ENCODE data around the gene BTNL8. TPM values are rescaled to one million over a fixed set of nuclear protein-coding genes. Genes with fewer than 3 reads are reported as not detected.

The BTNL8 gene
- total RNA-seq, 1 donor from 2014 or later, result not detected

GRCh38 chr5:180909782-180910181 is 10.8 kb downstream of the BTNL8 start:
- Histone ChIP-seq H3K36me3 (no peaks in the 10 kb centered on the region), H3K4me1 (no peaks in the 10 kb centered on the region), H3K9me3 (no peaks in the 10 kb centered on the region), H3K27ac (no peak overlapping the region), H3K4me3 (no peak overlapping the region), H3K27me3 (no peaks in the 10 kb centered on the region)
- intact Hi-C loops (cut with DNase I), result no loop called here
- DNase-seq (ENCODE audit: low spot score in 2 of 2), result no peak
- no peak for TF ChIP-seq CTCF (IDR thresholded peaks at IDR 0.05)

DNA sequence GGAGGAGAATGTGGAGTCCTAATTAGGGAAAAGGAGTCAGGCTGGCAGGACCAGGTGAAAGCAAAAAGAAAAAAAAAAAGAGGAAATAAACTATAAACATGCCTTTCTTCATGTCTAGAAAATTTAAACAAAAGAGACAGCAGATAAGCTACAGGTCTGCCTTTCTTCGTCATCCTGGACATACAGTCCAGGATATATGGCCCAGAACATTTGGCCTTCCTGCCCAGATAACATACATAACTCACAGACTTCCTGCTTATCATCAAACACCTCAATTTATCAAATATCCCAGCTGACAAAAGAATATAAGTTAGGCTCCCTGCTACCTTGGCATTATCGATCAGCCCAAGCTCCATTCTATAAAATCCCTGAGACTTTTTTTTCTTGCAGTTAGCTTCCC is 11.2 kb downstream of the BTNL8 start:
- Histone ChIP-seq H3K9me3 (no peaks in the 10 kb centered on the region), H3K4me3 (no peak overlapping the region), H3K36me3 (no peaks in the 10 kb centered on the region), H3K27ac (no peak overlapping the region), H3K4me1 (no peaks in the 10 kb centered on the region), H3K27me3 (no peaks in the 10 kb centered on the region)
- intact Hi-C loops (cut with DNase I), result no loop called here
- DNase-seq (ENCODE audit: low spot score in 2 of 2), result no peak
- TF ChIP-seq CTCF (IDR thresholded peaks at IDR 0.05), result no peak

DNA sequence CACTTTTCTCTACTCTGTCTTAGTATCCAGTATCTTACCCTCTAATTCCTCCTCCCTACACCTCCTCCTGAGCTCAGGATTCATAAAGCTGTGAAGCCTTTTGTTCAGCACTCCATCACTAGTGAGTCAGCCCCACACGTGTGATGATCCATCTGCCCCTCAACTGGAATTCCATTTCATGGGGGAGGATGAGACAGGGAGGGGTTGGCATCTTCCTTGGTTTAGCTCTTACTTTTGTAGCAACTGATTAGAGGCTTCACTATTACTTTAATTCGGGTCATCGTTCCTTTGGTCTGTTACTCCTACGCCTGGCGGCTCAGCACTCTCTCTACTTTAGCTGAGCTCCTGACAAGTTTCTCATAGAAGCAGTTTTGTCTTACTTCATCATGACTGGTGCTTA is 11.8 kb downstream of the BTNL8 start:
- no peaks in the 10 kb centered on the region for H3K36me3 ChIP-seq
- intact Hi-C loops (cut with DNase I), result no loop called here
- no peak overlapping the region for H3K4me3 ChIP-seq
- no peak overlapping the region for H3K27ac ChIP-seq
- DNase-seq (ENCODE audit: low spot score in 2 of 2), result no peak
- TF ChIP-seq CTCF (IDR thresholded peaks at IDR 0.05), result no peak
- H3K27me3 ChIP-seq, result no peaks in the 10 kb centered on the region
- no peaks in the 10 kb centered on the region for H3K4me1 ChIP-seq
- no peaks in the 10 kb centered on the region for H3K9me3 ChIP-seq

DNA sequence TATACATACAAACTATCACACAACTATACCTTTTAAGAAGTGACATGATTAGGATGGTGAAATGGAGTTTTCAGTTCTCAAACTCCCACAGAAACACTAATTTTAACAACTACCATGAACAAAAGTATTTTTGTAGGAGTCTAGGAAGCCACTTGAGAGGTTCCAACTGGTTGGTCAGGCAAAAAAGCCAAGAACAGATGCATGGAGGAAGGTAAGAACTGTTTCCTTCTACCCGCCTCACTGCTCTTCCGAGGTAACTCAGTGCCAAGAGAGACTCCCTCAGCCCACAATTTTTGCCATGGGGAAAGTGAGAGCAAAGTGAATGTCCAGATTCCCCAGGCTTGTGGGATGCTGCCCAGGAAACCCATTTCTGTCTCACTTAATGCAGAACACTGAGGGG is 15.7 kb downstream of the BTNL8 start:
- DNase-seq (ENCODE audit: low spot score in 2 of 2), result no peak
- no peaks in the 10 kb centered on the region for H3K9me3 ChIP-seq
- no peaks in the 10 kb centered on the region for H3K36me3 ChIP-seq
- H3K4me1 ChIP-seq, result no peaks in the 10 kb centered on the region
- no peak overlapping the region for H3K4me3 ChIP-seq
- no peak for TF ChIP-seq CTCF (IDR thresholded peaks at IDR 0.05)
- intact Hi-C loops (cut with DNase I), result no loop called here
- H3K27ac ChIP-seq, result no peak overlapping the region
- H3K27me3 ChIP-seq, result no peaks in the 10 kb centered on the region

- TF ChIP-seq CTCF (IDR thresholded peaks at IDR 0.05), result no peak
- intact Hi-C loops (cut with DNase I), result no loop called here
- Histone ChIP-seq H3K27me3 (no peaks in the 10 kb centered on the region), H3K36me3 (no peaks in the 10 kb centered on the region), H3K9me3 (no peaks in the 10 kb centered on the region), H3K4me1 (no peaks in the 10 kb centered on the region), H3K27ac (no peak overlapping the region), H3K4me3 (no peak overlapping the region)
- DNase-seq (ENCODE audit: low spot score in 2 of 2), result no peak
These were observed 17.0 kb downstream of the BTNL8 start for GRCh38 chr5:180915924-180916323.

GRCh38 chr5:180918380-180918779 is 19.4 kb downstream of the BTNL8 start:
- H3K27ac ChIP-seq, result no peak overlapping the region
- no peak for TF ChIP-seq CTCF (IDR thresholded peaks at IDR 0.05)
- H3K27me3 ChIP-seq, result no peaks in the 10 kb centered on the region
- no peak overlapping the region for H3K4me3 ChIP-seq
- intact Hi-C loops (cut with DNase I), result no loop called here
- peaks cover 0 to 5% of the 10 kb centered on the region in 2 donors for H3K9me3 ChIP-seq
- H3K36me3 ChIP-seq, result no peaks in the 10 kb centered on the region
- DNase-seq (ENCODE audit: low spot score in 2 of 2), result no peak
- no peaks in the 10 kb centered on the region for H3K4me1 ChIP-seq

All from ascending aorta (tissue), 2 donors.